Endothelial cell of umbilical vein (primary cell): ENCODE results near the gene AJUBA. TPM values are rescaled to one million over a fixed set of nuclear protein-coding genes. Genes with fewer than 3 reads are reported as not detected.

Experiments
- BruUV-seq: library from RNA; stranded (reverse); fragments of 400-500 nt; replicated peaks from 2 replicates; lab custom pipeline; 2021; lab: Mats Ljungman, UMichigan
- CTCF ChIA-PET: fragments of 300-600, 350-600 bp; sonication (Branson Sonifier 250); formaldehyde crosslinking; loops from one replicate; lab custom pipeline; 2021; ENCODE audit warnings: antibody characterized with exemption, inconsistent platforms; lab: Charles Lee
- POLR2A ChIA-PET: fragments of 300-600, 350-600 bp; sonication (Branson Sonifier 250); formaldehyde crosslinking; loops from one replicate; lab custom pipeline; 2021; ENCODE audit warnings: antibody characterized with exemption, inconsistent platforms; lab: Charles Lee
- DNase-seq: peaks from one replicate; pipeline ENCODE4 v3.0.0-alpha.2; 2011; ENCODE audit warnings: low read depth, low spot score
- FAIRE-seq: peaks from 2 replicates; lab custom pipeline; 2011; peaks lifted over from hg19 to GRCh38; lab: Jason Lieb, UNC
- H2AFZ ChIP-seq: 2 replicates; pipeline ENCODE4 v1.6.0; 2012; ENCODE audit warnings: low read depth, low read length, control low read depth, inconsistent platforms
- H3K27ac ChIP-seq: 2 replicates; pipeline ENCODE4 v1.5.1; 2011; ENCODE audit warnings: low read depth, mild to moderate bottlenecking, control low read depth, low read length, moderate library complexity; ENCODE audit not compliant: insufficient read depth
- H3K27me3 ChIP-seq, 2 experiments: 2 replicates each; pipeline versions ENCODE4 v1.6.0 to v1.6.1; 2011; ENCODE audit warnings: low read length in 2 of 2, mixed read lengths in 1 of 2; ENCODE audit not compliant: control insufficient read depth in 2 of 2, insufficient read depth in 2 of 2
- H3K36me3 ChIP-seq, 2 experiments: 2 replicates in 1 of 2; 3 replicates in 1 of 2; pipeline ENCODE4 v1.5.1; 2011; ENCODE audit warnings: low read length in 2 of 2, mild to moderate bottlenecking in 1 of 2, moderate library complexity in 1 of 2; ENCODE audit not compliant: control insufficient read depth in 2 of 2, insufficient read depth in 2 of 2; ENCODE audit errors: extremely low read depth in 1 of 2
- H3K4me1 ChIP-seq: 3 replicates; pipeline ENCODE4 v1.5.1; 2011; ENCODE audit warnings: mild to moderate bottlenecking, low read length; ENCODE audit not compliant: control insufficient read depth, insufficient read depth; ENCODE audit errors: extremely low read depth
- H3K4me2 ChIP-seq: 2 replicates; pipeline ENCODE4 v1.6.1; 2011; ENCODE audit warnings: low read length, control low read depth, mixed read lengths; ENCODE audit not compliant: insufficient read depth
- H3K4me3 ChIP-seq, 3 experiments: fragments of 200-600 bp in 1 of 3; sonication (generic), shearing (Covaris generic) in 1 of 3; replicated peaks in 1 of 3; 2 replicates each; pipeline ENCODE4 v1.5.1; 2011 to 2016; ENCODE audit warnings: control low read depth in 3 of 3, low read length in 3 of 3, mild to moderate bottlenecking in 2 of 3, inconsistent platforms in 1 of 3, low read depth in 1 of 3, moderate library complexity in 1 of 3; ENCODE audit not compliant: insufficient read depth in 1 of 3
- H3K79me2 ChIP-seq: 2 replicates; pipeline ENCODE4 v1.6.0; 2012; ENCODE audit warnings: low read length, inconsistent platforms; ENCODE audit not compliant: control insufficient read depth, insufficient read depth
- H3K9ac ChIP-seq: replicated peaks from 2 replicates; pipeline ENCODE3; 2011; ENCODE audit warnings: low read length, control low read depth; ENCODE audit not compliant: insufficient read depth; ENCODE audit errors: extremely low read depth
- H3K9me1 ChIP-seq: replicated peaks from 3 replicates; pipeline ENCODE4 v1.6.0; 2011; ENCODE audit warnings: mild to moderate bottlenecking, low read length; ENCODE audit not compliant: control insufficient read depth, insufficient read depth; ENCODE audit errors: extremely low read depth
- H3K9me3 ChIP-seq: replicated peaks from 2 replicates; pipeline ENCODE4 v1.5.1; 2012; ENCODE audit warnings: low read length, inconsistent platforms; ENCODE audit not compliant: control insufficient read depth, insufficient read depth
- H4K20me1 ChIP-seq: replicated peaks from 2 replicates; pipeline ENCODE3; 2011; ENCODE audit warnings: mild to moderate bottlenecking, low read length; ENCODE audit not compliant: control insufficient read depth, insufficient read depth; ENCODE audit errors: extremely low read depth
- EZH2 ChIP-seq: IDR thresholded peaks from 2 replicates; pipeline ENCODE4 v1.6.1; 2012; ENCODE audit warnings: borderline replicate concordance, low read depth, mild to moderate bottlenecking, moderate library complexity, low read length, inconsistent platforms; ENCODE audit not compliant: severe bottlenecking
- FOS ChIP-seq: IDR thresholded peaks from 2 replicates; pipeline ENCODE4 v1.6.1; 2011; ENCODE audit warnings: mild to moderate bottlenecking, low read length, moderate library complexity, borderline replicate concordance; ENCODE audit not compliant: insufficient read depth
- GATA2 ChIP-seq: IDR thresholded peaks from 2 replicates; pipeline ENCODE4 v1.7.0; 2011; ENCODE audit warnings: low read depth, mild to moderate bottlenecking, moderate library complexity, mixed read lengths, low read length; ENCODE audit not compliant: insufficient read length, insufficient read depth
- JUN ChIP-seq: IDR thresholded peaks from 2 replicates; pipeline ENCODE4 v1.6.1; 2011; ENCODE audit warnings: borderline replicate concordance, low read depth; ENCODE audit not compliant: insufficient read length, insufficient read depth
- MYC ChIP-seq: IDR thresholded peaks from one replicate; pipeline ENCODE4 v1.6.1; 2011; ENCODE audit warnings: mild to moderate bottlenecking, low read depth, low read length
- POLR2A ChIP-seq: IDR thresholded peaks from 2 replicates; pipeline ENCODE4 v1.6.1; 2012; ENCODE audit warnings: low read depth, mild to moderate bottlenecking, control low read depth, low read length
- POLR2AphosphoS5 ChIP-seq: IDR thresholded peaks from 2 replicates; pipeline ENCODE4 v1.6.1; 2012; ENCODE audit warnings: low read depth, mild to moderate bottlenecking, control low read depth, low read length, moderate library complexity; ENCODE audit not compliant: insufficient read depth
- dilution Hi-C: fragments of 300-500 bp; cut with MboI; formaldehyde crosslinking; loops from one replicate; pipeline ENCODE4 v1.15.0; 2019; ENCODE audit warnings: low sequenced_read_pairs; ENCODE audit not compliant: extremely low pct_ligation_motif_present
- intact Hi-C: fragments of 100-400 bp; cut with micrococcal nuclease; formaldehyde crosslinking; loops from one replicate; pipeline ENCODE4 v1.10.0; 2022
- polyA plus RNA-seq, 4 experiments: library from polyadenylated mRNA; depleted of rRNA in 3 of 4; stranded (reverse) in 3 of 4; unstranded in 1 of 4; fragments of >200 nt; gene quantifications; 2 replicates each; pipeline versions ENCODE4 v1.2.1 to v1.2.3, GENCODE V29; 2011 to 2012; ENCODE audit warnings: missing spikeins in 1 of 4
- total RNA-seq: library from RNA; stranded (reverse); gene quantifications from 2 replicates; pipeline ENCODE4 v1.2.3, GENCODE V29; 2021
- TF ChIP-seq, protein P1 (sequence below): IDR thresholded peaks from 2 replicates; pipeline ENCODE4 v1.6.1; 2011; ENCODE audit not compliant: insufficient read depth, insufficient read length
- TF ChIP-seq, protein P2 (sequence below), 2 donors: IDR thresholded peaks; 1 replicate in 1 of 2; 2 replicates in 1 of 2; pipeline ENCODE4 v1.5.1; 2011; ENCODE audit warnings: low read length in 2 of 2, mild to moderate bottlenecking in 2 of 2, moderate library complexity in 2 of 2, control low read depth in 1 of 2, inconsistent platforms in 1 of 2, low read depth in 1 of 2; ENCODE audit not compliant: insufficient read depth in 1 of 2; ENCODE audit errors: extremely low read depth in 1 of 2

The AJUBA gene
- total and polyA plus RNA-seq, 2 donors (not counting 3 experiments of a cell fraction or from before 2014, with no cell fraction given) = 50.0 to 61.7 TPM

DNA sequence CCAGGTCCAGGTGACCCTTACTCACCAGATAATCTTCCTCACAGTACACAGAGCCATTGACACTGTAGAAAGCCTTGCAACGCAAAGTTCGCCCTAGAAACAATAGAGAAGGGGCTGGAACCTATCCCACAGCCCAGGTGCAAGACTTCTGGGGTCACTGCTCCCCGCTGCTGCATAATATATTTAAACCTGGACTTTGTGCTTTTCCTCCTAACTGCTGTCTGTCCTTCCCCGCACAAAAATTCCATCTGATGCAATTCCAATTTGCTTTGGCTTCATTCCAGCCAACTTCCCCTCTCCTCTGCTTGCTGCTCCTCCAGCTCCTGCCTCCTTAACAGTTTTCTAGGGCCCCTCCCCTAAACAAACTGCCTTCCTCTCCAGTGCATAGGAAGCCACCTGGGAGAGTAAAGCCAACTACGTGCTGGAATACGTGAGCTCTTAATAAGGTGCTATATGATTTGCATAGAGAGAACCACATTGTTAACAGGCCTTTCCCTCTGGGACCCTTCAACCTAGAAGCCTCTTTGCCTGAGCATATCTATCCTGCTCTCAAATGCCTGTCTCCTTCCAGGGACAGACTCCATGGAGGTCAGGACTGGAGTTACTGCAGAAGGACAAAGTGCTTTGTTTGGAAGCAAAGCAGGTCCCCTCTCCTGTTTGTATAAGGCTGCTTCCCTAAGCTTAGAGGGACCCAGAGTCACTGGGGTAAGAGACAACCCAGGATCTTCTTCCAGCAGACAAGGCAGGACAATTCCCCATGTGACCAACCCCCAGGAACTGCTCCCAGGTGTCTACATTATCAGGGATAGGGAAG lies 5.5 kb downstream of the AJUBA start:
- dilution Hi-C loops = no loop called here
- no peaks in the 10 kb centered on the region for H3K27me3 ChIP-seq
- no TSS peak for BruUV-seq
- H3K9me1 ChIP-seq = no peaks in the 10 kb centered on the region
- peak; percentile 62 for DNase-seq
- peak overlapping the region; percentile 69 for H3K9ac ChIP-seq
- peak overlapping the region; percentile 57 for H3K4me2 ChIP-seq
- H3K4me1 ChIP-seq = peaks cover 50% of the 10 kb centered on the region
- H3K36me3 ChIP-seq = peaks cover 23 to 29% of the 10 kb centered on the region in 2 experiments
- H3K79me2 ChIP-seq = peaks cover 41% of the 10 kb centered on the region
- peak overlapping the region in 1 of 3 experiments; percentile 4 for H3K4me3 ChIP-seq
- H2AFZ ChIP-seq = no peak overlapping the region
- no peaks in the 10 kb centered on the region for H3K9me3 ChIP-seq
- H4K20me1 ChIP-seq = no peaks in the 10 kb centered on the region
- H3K27ac ChIP-seq = peak overlapping the region; percentile 80
- ChIA-PET POLR2A (interaction anchor here (0.5 to 1.5 kb wide), 3 partner anchors 9 to 405 kb away, joined by 3 to 9 read pairs (median 5); partner anchors contain the start of gene PRMT5), CTCF (interaction anchor here (1.0 to 3.0 kb wide), 8 partner anchors 10 to 104 kb away, joined by 3 to 39 read pairs (median 7); partner anchors contain the start of genes CDH24 and PRMT5)
- TF ChIP-seq EZH2 (no peak), POLR2A (no peak), GATA2 (no peak), POLR2AphosphoS5 (peak; percentile 14), FOS (no peak), MYC (no peak), JUN (no peak)
- TF ChIP-seq, protein P1, sequence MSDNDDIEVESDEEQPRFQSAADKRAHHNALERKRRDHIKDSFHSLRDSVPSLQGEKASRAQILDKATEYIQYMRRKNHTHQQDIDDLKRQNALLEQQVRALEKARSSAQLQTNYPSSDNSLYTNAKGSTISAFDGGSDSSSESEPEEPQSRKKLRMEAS = no peak
- TF ChIP-seq, protein P2, sequence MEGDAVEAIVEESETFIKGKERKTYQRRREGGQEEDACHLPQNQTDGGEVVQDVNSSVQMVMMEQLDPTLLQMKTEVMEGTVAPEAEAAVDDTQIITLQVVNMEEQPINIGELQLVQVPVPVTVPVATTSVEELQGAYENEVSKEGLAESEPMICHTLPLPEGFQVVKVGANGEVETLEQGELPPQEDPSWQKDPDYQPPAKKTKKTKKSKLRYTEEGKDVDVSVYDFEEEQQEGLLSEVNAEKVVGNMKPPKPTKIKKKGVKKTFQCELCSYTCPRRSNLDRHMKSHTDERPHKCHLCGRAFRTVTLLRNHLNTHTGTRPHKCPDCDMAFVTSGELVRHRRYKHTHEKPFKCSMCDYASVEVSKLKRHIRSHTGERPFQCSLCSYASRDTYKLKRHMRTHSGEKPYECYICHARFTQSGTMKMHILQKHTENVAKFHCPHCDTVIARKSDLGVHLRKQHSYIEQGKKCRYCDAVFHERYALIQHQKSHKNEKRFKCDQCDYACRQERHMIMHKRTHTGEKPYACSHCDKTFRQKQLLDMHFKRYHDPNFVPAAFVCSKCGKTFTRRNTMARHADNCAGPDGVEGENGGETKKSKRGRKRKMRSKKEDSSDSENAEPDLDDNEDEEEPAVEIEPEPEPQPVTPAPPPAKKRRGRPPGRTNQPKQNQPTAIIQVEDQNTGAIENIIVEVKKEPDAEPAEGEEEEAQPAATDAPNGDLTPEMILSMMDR (IDR thresholded peaks at IDR 0.05; ENCODE audit: extremely low read depth in 1 of 2, insufficient read depth in 1 of 2, low read depth in 1 of 2, low read length in 2 of 2) = no peak
- intact Hi-C loops = loop anchor here (2.0 kb wide), 1 partner anchor 20 kb away; the partner anchor contains the start of gene HAUS4
- peak; percentile 82 for FAIRE-seq
